PC-9 (cell line): ENCODE results near the gene TGFBR3. TPM values are rescaled to one million over a fixed set of nuclear protein-coding genes. Genes with fewer than 3 reads are reported as not detected.

Experiments used
- BruUV-seq: library from RNA; stranded (reverse); fragments of 400-500 nt; replicated peaks from 2 replicates; lab custom pipeline; 2021; lab: Mats Ljungman, UMichigan
- CTCF ChIA-PET: fragments of 300-600 bp; sonication (Branson Sonifier 250); formaldehyde crosslinking; loops from one replicate; lab custom pipeline; 2022; ENCODE audit warnings: antibody characterized with exemption; lab: Charles Lee
- POLR2A ChIA-PET: fragments of 300-600 bp; sonication (Branson Sonifier 250); formaldehyde crosslinking; loops from one replicate; lab custom pipeline; 2022; ENCODE audit warnings: antibody characterized with exemption; ENCODE audit not compliant: unreplicated experiment; lab: Charles Lee
- DNase-seq, 2 experiments: peaks; one replicate each; pipeline versions ENCODE4 v3.0.0 to v3.0.0-alpha.2; 2015 to 2022; ENCODE audit warnings: mixed read lengths in 1 of 2
- H2AFZ ChIP-seq: fragments of 200-600 bp; sonication (generic); 2 replicates; pipeline ENCODE4 v1.8.1; 2017; ENCODE audit warnings: antibody characterized with exemption
- H3F3A ChIP-seq: fragments of 200-600 bp; sonication (generic); 2 replicates; pipeline ENCODE4 v1.8.1; 2017; ENCODE audit warnings: antibody characterized with exemption, mild to moderate bottlenecking, low read depth; ENCODE audit not compliant: insufficient read depth
- H3K27ac ChIP-seq: fragments of 200-600 bp; sonication (generic); 2 replicates; pipeline ENCODE4 v1.6.1; 2016; ENCODE audit warnings: mixed run types
- H3K27me3 ChIP-seq: fragments of 200-600 bp; sonication (generic); 2 replicates; pipeline ENCODE4 v1.6.1; 2016; ENCODE audit warnings: low read depth, mixed run types; ENCODE audit not compliant: insufficient read depth
- H3K36me3 ChIP-seq: fragments of 200-600 bp; sonication (generic); 2 replicates; pipeline ENCODE4 v1.6.1; 2016; ENCODE audit warnings: low read depth, mixed run types
- H3K4me1 ChIP-seq: fragments of 200-600 bp; sonication (generic); replicated peaks from 2 replicates; pipeline ENCODE4 v1.6.1; 2016; ENCODE audit warnings: mixed run types; ENCODE audit not compliant: insufficient read depth
- H3K4me2 ChIP-seq: fragments of 200-600 bp; sonication (generic); 2 replicates; pipeline ENCODE4 v1.6.1; 2017; ENCODE audit warnings: mixed run types
- H3K4me3 ChIP-seq: fragments of 200-600 bp; sonication (generic); 2 replicates; pipeline ENCODE4 v1.6.1; 2016; ENCODE audit warnings: mixed run types
- H3K79me2 ChIP-seq: fragments of 200-600 bp; sonication (generic); 2 replicates; pipeline ENCODE4 v1.6.1; 2017; ENCODE audit warnings: low read depth, mixed run types
- H3K9me2 ChIP-seq: fragments of 200-600 bp; sonication (generic); 2 replicates; pipeline ENCODE4 v1.8.1; 2017; ENCODE audit warnings: mild to moderate bottlenecking; ENCODE audit not compliant: insufficient read depth
- H3K9me3 ChIP-seq: fragments of 200-600 bp; sonication (generic); 2 replicates; pipeline ENCODE4 v1.8.1; 2016; ENCODE audit warnings: low read depth; ENCODE audit not compliant: insufficient read depth
- H4K20me1 ChIP-seq: fragments of 200-600 bp; sonication (generic); 2 replicates; pipeline ENCODE4 v1.8.1; 2017; ENCODE audit not compliant: insufficient read depth
- CTCF ChIP-seq: fragments of 200-600 bp; sonication (generic); conservative IDR thresholded peaks from 2 replicates; pipeline ENCODE4 v1.6.1; 2017; ENCODE audit warnings: mixed run types, antibody characterized with exemption, mild to moderate bottlenecking, moderate library complexity
- EZH2 ChIP-seq: fragments of 200-600 bp; sonication (generic); IDR thresholded peaks from 2 replicates; pipeline ENCODE4 v1.8.0; 2017; ENCODE audit warnings: antibody characterized with exemption, low read depth
- intact Hi-C: fragments of 100-400 bp; cut with micrococcal nuclease; formaldehyde crosslinking; loops from one replicate; pipeline ENCODE4 v1.10.0; 2022; ENCODE audit not compliant: unreplicated experiment
- total RNA-seq: library from RNA; stranded (reverse); gene quantifications from 2 replicates; pipeline ENCODE4 v1.2.3, GENCODE V29; 2021

TGFBR3 gene
- total RNA-seq, 1 experiment from 2014 or later = 1.6 TPM

DNA sequence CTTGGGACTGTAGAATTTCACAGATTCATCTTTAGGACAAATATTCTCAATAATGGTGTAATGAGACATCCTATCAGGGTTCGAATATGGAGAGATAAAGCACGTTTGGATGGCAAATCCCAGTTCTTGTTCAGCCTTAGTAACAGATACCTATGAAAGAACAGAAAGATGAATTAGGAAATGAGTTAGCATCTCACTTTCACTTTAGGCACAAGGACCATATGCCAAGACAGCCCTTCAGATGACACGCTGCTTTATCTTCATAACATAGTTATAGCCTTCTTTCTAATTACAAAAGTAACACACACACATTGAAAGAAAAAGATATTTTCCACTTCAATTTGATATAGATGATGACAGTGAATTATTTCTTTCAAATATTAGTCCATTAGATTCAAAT is 173.6 kb downstream of the TGFBR3 start:
- Histone ChIP-seq H3K9me3 (no peaks in the 10 kb centered on the region), H2AFZ (no peak overlapping the region), H3K27me3 (no peaks in the 10 kb centered on the region), H3F3A (no peaks in the 10 kb centered on the region), H3K27ac (no peak overlapping the region), H3K4me3 (no peak overlapping the region), H3K36me3 (peaks cover 8% of the 10 kb centered on the region; the same call in 1 of the 2 replicates), H3K4me2 (no peak overlapping the region), H3K79me2 (no peaks in the 10 kb centered on the region), H3K9me2 (no peaks in the 10 kb centered on the region), H3K4me1 (no peaks in the 10 kb centered on the region), H4K20me1 (no peaks in the 10 kb centered on the region)
- ChIA-PET CTCF (no interaction called here), POLR2A (no interaction called here)
- intact Hi-C loops = no loop called here
- DNase-seq = no peak
- no peak for TF ChIP-seq CTCF
- no peak for TF ChIP-seq EZH2
- BruUV-seq = no TSS peak

- no peaks in the 10 kb centered on the region for H3K4me1 ChIP-seq
- no peak overlapping the region for H3K4me2 ChIP-seq
- no peak overlapping the region for H2AFZ ChIP-seq
- POLR2A ChIA-PET = no interaction called here
- H3F3A ChIP-seq = no peaks in the 10 kb centered on the region
- no peak for TF ChIP-seq EZH2
- TF ChIP-seq CTCF = no peak
- H3K9me2 ChIP-seq = no peaks in the 10 kb centered on the region
- H3K4me3 ChIP-seq = no peak overlapping the region
- H3K79me2 ChIP-seq = no peaks in the 10 kb centered on the region
- CTCF ChIA-PET = no interaction called here
- H3K36me3 ChIP-seq = peaks cover 8% of the 10 kb centered on the region; the same call in 1 of the 2 replicates
- H4K20me1 ChIP-seq = no peaks in the 10 kb centered on the region
- intact Hi-C loops = no loop called here
- H3K27ac ChIP-seq = no peak overlapping the region
- BruUV-seq = no TSS peak
- no peaks in the 10 kb centered on the region for H3K9me3 ChIP-seq
- no peak for DNase-seq
- H3K27me3 ChIP-seq = no peaks in the 10 kb centered on the region
Observed at GRCh38 chr1:91711504-91712247, 174.3 kb downstream of the TGFBR3 start.

DNA sequence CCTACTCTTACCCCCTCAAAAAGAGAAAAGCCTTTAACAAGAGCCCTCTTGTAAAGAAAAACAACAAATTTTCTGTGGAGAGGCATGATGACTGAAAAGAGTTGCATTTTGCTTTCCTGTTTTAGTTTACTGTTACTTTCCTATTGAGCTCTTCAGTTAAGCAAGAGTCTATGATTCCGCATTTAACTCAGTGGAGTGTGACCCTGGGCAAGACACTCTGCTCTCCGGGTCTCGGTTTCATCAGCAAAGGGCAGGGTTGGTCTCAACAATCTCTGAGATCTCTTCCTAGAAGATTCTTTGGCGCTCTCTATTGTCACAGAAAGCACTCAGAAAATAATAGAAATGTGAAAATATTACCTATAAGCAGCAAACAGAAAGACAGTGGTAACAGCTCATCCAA is 175.7 kb downstream of the TGFBR3 start:
- POLR2A ChIA-PET = no interaction called here
- no peaks in the 10 kb centered on the region for H3F3A ChIP-seq
- no peaks in the 10 kb centered on the region for H3K9me2 ChIP-seq
- no peaks in the 10 kb centered on the region for H3K4me1 ChIP-seq
- no peaks in the 10 kb centered on the region for H4K20me1 ChIP-seq
- no peak overlapping the region for H2AFZ ChIP-seq
- intact Hi-C loops = no loop called here
- H3K4me2 ChIP-seq = no peak overlapping the region
- no peaks in the 10 kb centered on the region for H3K36me3 ChIP-seq
- TF ChIP-seq CTCF (no peak), EZH2 (no peak)
- BruUV-seq = no TSS peak
- no peaks in the 10 kb centered on the region for H3K9me3 ChIP-seq
- no peak for DNase-seq
- CTCF ChIA-PET = interaction anchor here (0.6 kb wide), 1 partner anchor 173 kb away, joined by 4 read pairs; no protein-coding TSS in a partner anchor
- H3K27me3 ChIP-seq = no peaks in the 10 kb centered on the region
- H3K27ac ChIP-seq = no peak overlapping the region
- H3K4me3 ChIP-seq = no peak overlapping the region
- no peaks in the 10 kb centered on the region for H3K79me2 ChIP-seq
